ENCODE results near the gene TRMU.

Gene TRMU

GRCh38 chr22:46335201-46336118 lies at the start of gene TRMU:
TRMU (plus strand) TSS chr22:46335714; CDS start chr22:46335765, 51 bp downstream.
- H3K4me3 ChIP-seq (ENCODE audit: control insufficient read depth, low read depth, low read length) = peak within 1 kb of the TSS; percentile 92
- TF ChIP-seq, protein P1, sequence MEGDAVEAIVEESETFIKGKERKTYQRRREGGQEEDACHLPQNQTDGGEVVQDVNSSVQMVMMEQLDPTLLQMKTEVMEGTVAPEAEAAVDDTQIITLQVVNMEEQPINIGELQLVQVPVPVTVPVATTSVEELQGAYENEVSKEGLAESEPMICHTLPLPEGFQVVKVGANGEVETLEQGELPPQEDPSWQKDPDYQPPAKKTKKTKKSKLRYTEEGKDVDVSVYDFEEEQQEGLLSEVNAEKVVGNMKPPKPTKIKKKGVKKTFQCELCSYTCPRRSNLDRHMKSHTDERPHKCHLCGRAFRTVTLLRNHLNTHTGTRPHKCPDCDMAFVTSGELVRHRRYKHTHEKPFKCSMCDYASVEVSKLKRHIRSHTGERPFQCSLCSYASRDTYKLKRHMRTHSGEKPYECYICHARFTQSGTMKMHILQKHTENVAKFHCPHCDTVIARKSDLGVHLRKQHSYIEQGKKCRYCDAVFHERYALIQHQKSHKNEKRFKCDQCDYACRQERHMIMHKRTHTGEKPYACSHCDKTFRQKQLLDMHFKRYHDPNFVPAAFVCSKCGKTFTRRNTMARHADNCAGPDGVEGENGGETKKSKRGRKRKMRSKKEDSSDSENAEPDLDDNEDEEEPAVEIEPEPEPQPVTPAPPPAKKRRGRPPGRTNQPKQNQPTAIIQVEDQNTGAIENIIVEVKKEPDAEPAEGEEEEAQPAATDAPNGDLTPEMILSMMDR (IDR thresholded peaks at IDR 0.05; ENCODE audit: control insufficient read depth, insufficient read depth, low read depth, low read length, missing control alignments) = no peak
- peak; percentile 47 for DNase-seq (ENCODE audit: low read depth)

DNA sequence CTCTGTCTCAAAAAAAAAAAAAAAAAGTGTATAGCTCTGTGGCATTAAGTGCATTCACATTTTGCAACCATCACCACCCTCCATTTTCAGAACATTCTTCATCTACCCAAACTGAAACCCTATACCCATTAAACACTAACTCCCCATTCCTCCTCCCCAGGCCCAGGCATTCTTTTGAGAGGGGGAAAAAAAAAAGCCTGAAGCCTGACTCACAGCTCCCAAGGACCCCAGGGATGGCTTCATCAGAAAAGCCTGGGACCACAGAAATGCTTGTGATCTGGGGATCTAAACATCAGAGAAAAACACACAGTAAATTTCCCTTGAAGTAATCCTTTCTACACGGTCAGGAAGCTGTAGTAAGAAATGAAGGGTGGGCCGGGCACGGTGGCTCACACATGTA lies 49.5 kb upstream of the TRMU start:
- no peak overlapping the region for H3K4me3 ChIP-seq (ENCODE audit: control insufficient read depth, low read depth, low read length)
- DNase-seq (ENCODE audit: low read depth) = no peak
- TF ChIP-seq, protein P1 (IDR thresholded peaks at IDR 0.05; ENCODE audit: control insufficient read depth, insufficient read depth, low read depth, low read length, missing control alignments) = no peak

DNA sequence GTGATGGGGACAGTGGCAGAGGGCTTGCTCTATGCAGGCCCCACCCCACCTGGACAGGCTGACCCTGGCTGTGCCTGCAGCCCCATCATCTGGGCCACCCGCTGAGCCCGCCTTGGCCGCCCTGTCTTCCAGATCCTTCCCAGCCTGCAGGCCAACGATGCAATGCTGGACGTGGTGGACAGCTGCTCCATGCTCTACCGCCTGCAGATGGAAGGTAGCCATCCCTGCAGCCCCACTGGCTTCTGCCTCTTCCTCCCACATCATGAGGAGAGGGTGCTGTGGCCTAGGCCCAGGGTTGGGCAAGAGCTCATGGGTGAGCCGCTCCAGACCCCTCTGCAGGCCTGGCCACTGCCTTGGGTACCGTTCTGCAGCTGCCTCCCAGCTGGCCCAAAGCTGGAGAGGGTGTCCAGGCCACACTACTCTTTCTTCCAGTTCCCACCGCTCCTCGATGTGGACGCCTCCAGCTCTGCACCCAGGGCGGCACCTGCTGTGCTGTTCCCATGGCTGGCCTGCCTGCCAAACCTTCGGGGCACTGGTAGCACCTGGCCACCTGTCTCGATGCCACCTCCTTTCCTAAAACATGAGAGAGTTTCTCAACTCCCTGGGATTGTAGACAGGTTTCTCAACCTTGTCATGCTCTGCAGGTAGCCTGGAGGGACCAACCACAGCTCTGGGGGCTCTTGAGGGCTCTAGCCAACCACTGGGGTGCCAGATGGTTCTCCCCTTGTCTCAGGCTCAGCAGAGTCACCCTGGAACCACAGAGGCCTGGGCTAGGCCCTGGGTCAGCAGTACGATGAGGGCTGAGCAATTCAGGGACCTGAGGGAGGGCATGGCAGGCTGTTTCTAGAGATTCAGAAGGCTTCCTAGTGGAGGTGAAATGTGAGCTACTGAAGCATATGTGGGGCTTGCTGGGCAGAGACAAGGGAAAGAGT lies 48.3 kb upstream of the TRMU start:
- H3K4me3 ChIP-seq (ENCODE audit: control insufficient read depth, low read depth, low read length) = no peak overlapping the region
- no peak for DNase-seq (ENCODE audit: low read depth)
- TF ChIP-seq, protein P1 (IDR thresholded peaks at IDR 0.05; ENCODE audit: control insufficient read depth, insufficient read depth, low read depth, low read length, missing control alignments) = no peak

- H3K4me3 ChIP-seq (ENCODE audit: control insufficient read depth, low read depth, low read length) = no peak overlapping the region
- DNase-seq (ENCODE audit: low read depth) = no peak
- TF ChIP-seq, protein P1 (IDR thresholded peaks at IDR 0.05; ENCODE audit: control insufficient read depth, insufficient read depth, low read depth, low read length, missing control alignments) = no peak
Observed at GRCh38 chr22:46287873-46288751, 47.4 kb upstream of the TRMU start.

- no peak overlapping the region for H3K4me3 ChIP-seq (ENCODE audit: control insufficient read depth, low read depth, low read length)
- no peak for DNase-seq (ENCODE audit: low read depth)
Observed at GRCh38 chr22:46288846-46289243, 46.7 kb upstream of the TRMU start.

More at GRCh38 chr22:46288846-46289243, 46.7 kb upstream of the TRMU start:
- TF ChIP-seq, protein P1 (IDR thresholded peaks at IDR 0.05; ENCODE audit: control insufficient read depth, insufficient read depth, low read depth, low read length, missing control alignments) = no peak
